Measurements from ENCODE around the gene BGN. TPM values are rescaled to one million over a fixed set of nuclear protein-coding genes. Genes with fewer than 3 reads are reported as not detected.

The BGN gene
- total RNA-seq, 1 donor from 2014 or later = 28.1 TPM

DNA sequence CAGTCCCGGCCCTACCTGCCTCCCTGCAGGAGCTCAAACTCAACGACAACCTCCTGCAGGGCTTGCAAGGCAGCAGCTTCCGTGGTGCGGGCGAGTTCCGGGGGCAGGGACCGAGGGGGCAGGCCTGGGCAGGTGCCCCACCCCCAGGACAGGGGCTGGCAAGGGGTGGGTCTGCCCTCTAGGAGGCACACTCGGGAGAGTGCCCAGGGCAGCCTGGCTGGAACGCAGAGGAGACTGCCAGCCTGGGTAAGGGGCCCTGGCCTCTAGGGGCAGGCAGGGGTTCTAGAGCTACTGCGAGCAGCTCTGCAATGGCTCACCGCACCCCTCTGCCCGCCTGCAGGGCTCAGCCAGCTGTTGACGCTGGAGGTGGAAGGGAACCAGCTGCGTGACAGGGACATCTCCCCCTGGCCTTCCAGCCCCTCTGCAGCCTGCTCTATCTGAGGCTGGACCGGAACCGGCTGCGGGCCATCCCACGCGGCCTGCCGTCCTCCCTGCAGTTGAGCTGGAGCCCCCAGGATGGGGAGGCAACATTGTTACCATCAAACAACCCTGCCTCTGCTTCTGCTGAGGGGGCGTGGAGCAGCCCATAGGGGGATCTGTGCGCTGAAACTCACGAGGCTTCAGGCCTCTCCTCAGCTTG is 12.3 kb upstream of the BGN start:
- no peak for DNase-seq

DNA sequence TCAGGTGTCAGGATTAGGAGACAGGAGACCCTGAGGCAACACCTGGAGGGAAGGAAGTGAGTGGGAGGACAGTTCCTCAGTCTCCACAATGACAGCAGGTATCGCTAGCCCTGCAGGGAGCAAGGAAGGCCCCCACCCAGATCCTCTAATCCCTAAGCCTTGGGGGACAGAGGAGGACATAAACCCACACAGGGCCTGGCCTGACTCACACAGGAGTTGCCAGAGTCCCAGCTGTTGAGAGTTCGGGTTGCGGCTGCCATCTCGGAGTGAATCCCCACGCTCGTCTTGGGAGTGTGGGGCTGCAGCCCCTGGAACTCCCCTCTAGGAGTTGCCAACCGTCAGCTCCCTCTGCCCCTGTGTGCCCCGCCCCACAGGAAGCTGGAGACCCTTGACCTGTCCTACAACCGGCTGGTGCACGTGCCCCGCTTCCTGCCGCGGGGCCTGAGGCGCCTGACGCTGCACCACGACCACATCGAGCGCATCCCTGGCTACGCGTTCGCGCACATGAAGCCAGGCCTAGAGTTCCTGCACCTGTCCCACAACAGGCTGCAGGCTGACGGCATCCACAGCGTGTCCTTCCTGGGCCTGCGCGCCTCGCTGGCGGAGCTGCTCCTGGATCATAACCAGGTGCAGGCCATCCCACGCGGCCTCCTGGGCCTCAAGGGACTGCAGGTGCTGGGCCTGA is 9.2 kb upstream of the BGN start:
- no peak for DNase-seq

DNA sequence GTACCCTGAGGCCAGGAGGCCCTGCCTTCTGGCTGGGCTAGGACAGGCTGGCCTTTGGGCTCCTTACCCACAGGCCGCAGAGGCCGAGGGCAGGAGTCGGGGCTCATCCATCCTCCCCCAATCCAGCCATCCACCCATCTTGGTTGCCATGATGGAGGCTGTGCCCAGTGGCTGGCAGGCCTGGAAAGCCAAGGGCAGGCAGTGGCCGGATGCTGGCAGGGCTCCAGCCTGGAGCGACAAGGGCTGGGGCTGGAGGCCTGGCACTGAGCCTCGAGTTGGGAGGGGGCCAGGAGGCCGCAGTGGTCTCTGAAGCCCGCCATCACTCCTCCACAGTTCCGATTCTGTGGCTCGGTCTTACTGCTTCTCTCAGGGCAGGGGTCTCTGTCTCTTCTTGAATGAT is 8.6 kb upstream of the BGN start:
- DNase-seq = no peak

DNA sequence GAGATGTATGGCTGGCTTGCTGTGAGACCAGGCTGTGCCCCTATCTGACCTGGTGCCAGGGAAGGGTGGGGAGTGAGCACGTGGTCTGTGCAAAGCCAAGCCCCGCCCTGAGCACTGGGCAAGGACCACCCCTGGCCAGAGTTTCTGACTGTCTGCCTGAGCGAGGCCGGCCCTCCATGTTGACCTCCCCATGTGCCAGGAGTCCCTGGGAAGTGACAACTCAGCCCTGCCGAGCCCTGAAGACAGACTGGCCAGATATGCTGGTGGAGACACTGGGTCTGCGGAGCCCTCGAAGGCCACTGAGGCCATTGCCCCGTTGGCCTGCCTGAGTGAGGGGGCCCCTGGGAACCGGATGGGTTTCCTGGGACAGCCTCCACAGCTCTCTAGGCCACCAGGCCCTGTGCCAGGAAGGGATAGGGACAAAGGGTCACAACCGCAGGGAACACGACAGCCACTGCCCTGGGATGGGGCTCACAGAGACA is 7.1 kb upstream of the BGN start:
- no peak for DNase-seq

DNA sequence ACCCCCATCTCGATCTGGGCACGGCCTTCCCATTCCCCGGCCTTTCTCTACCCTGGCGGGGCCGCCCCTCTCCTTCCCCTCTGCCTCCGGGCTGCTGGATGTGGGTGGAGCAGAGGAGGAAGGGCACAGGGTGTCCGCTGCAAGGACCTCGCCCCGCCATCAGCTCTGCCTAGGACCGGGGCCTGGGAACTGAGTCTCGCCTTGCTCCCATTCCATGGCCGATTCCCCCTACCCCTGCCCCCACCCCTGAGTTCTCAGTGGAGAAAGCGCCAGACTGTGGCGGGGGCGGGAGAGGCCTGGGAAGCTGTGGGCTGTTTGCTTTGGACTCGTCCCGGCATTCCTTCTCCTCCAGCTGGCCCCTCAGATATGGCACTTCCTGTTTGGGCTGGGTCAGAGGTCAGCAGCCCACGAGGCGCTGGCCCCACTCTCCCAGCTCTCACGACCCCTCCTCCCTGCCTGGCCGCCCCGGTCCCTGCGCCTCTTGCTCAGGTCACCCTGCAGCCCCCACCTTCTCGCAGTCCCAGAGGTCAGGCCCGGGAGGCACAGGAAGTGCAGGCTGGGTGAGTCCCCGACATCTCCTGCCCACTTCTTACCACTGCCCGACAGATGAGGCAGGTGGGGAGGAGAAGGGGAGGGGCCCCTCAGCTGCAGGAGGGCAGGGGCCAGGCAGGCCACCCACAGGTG is 6.4 kb upstream of the BGN start:
- DNase-seq = no peak

DNA sequence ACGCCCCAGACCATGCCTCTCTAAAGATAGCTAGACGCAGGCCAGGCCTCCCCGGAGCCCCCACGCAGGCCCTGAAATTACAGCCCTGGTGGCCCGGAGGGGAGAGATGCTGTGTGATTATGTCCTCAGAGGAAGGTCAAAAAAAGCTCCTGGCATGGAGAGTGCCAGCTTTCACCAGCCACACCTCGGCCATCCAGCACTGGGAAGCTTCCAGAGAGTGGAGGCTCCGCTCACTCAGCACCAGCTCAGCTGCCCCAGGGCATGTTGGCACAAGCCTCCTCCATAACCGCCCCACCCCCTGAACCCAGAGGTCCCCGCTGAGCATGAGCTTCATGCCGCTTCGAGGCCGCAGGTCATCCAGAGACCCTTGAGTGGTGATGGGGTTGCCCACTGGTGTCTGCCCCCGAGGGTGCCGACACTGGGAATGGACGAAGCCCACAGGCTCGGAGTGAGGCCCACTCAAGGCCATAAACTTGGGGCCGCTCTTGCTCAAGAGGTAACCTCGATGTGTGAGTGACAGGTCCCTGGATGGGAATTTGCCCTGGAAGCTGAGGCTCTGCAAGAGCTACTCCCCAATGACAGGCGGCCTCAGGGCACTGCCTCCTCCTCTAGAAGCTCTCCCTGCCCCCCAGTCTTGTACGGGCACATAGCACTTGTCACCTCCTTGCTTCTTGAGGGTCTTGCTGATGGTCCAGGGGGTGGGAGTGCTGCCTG is 4.4 kb upstream of the BGN start:
- DNase-seq = no peak

DNA sequence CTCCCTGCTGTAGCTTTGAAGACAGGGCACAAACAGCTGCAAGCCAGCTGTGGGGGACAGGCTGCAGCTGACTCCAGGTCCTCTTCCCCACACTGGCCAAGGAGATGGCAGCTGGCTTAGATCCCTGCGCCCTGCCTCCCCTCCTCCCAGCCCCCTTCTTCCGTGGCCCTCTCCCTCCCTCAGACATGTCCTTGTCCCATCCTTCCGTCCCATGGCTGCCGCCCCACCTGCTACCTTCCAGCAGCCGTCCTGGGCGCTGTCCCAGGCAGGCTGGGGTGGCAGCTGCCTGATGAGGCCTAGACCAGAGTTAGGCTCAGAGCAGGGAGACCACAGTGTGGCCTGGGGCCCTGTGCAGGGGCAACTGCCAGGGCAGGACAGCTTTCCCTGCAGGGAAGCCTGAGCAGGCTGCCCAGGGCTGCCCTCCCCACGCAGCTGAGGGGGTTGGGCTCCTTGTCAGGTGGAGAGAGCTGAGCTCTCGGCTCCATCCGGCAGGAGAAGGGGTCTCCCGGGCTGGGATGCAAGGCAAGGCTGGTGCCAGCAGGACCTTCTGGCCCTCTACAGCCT is 3.3 kb upstream of the BGN start:
- DNase-seq = no peak

DNA sequence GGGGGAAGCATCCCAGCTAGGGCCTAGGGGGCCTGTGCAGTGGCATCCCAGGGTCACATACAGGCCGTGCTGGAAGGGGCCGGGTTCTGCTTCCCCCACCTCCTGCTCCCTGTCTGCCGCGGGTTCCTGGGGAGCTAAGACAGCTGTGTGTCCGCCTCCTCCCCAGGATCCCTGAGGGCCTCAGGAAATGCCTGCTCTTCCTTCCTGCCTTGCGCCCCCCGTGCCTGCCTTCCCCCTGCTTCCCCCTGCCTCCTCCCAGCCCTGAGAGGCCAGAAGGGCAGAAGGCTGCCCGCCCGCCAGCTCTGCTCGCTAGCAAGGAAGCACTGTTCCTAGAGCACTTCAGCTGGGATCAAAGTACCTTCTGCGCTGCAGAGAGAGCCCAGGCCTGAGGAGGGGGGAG is 2.9 kb upstream of the BGN start:
- no peak for DNase-seq

DNA sequence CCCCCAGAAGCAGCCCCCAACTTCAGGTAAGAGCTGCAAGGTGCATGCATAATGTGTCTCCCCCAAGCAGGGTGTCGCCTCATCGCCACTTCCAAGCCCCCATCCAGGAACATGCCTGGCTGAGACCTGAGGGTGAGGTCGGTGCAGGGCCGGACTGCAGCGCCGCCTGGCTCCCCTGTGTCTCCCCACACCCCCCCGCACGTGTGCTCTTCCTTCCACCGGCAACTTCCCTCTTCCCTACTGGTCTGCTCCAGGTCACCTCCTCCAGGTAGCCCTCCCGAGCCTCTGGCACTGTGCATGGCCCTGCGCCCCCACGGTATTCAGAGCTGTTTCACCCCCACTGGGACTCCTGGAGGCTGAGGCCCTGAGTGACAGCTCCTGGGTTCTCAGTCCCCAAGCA is 2.2 kb upstream of the BGN start:
- no peak for DNase-seq

DNA sequence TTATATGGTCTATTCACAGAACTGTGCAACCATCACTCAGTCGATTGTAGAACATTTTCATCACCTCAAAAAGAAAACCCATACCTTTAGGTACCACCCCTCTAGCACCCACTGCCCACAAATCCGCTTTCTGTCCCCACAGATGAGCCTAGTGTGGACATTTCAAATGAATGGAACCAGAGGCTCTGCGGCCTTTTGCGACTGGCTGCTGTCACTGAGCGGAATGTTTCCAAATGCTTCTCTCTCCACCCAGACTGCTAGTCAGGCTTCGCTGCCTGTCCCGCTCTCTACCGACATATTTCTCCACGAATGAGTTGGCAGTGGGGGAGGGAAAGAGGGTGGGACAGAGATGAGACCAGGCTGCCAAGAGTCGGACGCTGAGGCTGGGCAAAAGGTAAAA is 1.7 kb upstream of the BGN start:
- no peak for DNase-seq

DNA sequence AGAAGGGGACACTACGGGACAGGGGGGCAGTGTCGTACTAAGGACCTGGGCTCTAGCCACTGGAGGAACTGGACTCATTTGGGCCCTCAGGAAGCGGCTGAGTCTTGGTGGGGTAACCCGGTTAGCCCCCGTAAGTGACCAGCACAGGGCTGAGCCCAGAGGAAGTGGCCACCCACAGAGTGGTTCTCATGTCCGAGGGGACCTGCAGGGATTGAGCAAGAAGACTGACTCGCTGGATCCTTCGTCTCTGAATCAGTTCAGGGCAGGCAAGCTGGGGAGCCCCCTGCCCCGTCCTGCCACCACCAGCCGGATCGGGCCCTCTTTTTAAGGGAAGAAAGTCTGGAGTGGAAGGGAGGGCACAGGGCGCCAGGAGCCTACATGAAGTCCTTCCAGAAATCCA is 719 bp upstream of the BGN start:
- DNase-seq = no peak

DNA sequence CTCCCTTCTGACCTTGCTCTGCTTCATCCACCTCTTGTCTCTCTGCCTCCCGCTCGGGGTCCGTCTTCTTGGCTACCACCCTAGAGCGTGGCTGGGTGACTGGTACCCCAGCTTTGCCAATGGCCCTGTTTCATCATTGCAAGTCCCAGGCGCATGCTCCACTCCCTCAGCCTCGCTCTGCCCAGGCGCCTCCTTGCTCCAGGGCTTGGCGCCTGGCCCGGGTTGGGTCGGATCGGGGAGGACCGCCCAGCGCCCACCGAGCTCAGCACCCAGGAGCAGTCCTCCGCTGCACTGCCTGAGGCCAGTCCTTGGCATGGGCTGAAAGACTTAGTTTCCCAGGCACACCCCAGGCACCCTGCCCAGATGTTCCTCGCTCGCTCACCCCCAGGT is 577 bp downstream of the BGN start:
- DNase-seq = no peak

DNA sequence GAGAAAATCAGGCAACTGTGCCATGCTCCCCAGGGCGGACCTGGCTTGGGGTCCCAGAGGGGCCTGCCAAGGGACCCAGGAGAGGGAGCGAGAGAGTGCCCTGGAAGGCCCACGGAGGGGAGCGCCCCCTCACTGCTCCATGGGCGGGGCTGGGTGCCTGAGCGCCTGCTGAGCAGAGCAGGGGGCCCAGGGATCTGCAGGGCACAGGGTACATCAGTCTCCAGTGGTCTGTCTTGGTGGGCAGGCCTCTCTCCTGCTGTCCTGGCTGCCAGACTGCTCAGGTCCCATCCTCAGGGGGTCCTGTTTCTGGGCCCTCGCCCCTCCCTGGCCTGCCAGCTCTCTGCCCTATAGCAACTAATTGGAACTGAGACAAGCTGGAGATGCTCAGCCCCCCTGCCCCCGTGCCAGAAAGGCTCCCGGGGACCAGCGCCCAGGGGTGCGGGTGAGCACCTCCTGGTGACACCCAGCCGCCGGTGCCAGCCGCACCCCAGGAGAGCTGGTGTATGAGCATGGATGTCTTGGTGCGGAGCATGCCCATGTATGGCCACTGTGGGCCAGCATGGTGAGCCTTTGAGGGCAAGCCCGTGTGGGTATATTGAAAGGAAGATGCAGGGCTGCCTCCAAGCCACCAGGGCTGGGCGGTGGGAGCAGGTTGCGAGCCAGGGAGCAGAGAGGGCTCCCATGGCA is 1.3 kb downstream of the BGN start:
- no peak for DNase-seq

DNA sequence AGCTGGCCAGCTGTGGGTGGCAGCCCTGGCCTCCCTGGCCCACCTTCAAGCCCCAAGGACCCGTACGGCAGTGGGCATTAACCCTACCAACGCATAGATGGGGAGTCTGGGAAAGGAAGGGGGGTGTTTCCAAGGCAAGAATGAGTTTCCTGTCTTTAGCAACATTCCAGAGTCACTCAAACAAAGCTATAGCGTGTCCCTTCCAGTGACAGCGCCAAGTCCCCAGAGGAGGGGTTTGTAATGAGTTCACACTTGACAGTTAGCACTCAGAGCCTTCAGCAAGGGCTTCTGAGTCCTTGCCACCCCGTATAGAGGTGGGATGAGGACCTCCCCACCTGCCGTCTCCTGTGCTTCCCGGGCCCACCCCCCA is 1.8 kb downstream of the BGN start:
- no peak for DNase-seq

DNA sequence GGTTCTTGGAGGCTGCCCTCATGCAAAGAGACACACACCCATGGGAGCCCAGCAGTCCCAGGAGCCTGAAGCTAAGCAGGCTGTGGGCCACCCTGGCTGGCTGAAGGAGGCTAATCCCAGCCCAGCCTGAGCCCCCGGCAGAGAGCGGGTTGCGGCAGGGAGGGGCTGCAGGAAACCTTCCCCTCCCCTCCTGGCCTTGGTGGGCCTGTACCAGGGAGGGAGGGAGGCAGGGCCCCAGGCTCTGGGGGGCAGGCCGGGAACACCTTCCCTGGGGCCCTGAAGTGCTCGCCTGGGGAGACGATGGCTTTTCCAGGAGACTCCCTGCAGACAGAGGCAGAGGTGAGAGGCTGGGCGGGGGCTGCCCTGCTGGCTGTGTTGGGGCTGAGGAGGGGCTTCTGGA is 3.7 kb downstream of the BGN start:
- DNase-seq = no peak

DNA sequence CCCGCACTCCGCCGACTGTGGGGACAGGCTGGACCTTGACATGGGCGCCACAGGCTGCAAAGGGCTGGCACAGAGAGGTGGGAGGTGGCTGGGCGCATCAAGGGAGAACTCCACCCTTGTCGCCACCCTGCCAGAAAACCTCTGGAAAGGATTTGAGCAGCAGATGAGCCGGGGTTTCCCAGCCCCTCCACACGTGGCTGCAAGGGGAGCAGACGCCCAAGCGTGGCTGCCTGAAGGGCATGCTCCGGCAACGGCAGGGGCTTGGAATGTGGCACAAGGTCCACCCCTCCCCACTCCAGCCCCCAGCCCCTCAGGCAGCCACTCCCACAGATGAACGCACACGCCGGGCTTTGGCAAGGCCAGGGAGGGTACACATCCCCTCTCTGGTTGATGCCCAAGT is 4.6 kb downstream of the BGN start:
- no peak for DNase-seq

DNA sequence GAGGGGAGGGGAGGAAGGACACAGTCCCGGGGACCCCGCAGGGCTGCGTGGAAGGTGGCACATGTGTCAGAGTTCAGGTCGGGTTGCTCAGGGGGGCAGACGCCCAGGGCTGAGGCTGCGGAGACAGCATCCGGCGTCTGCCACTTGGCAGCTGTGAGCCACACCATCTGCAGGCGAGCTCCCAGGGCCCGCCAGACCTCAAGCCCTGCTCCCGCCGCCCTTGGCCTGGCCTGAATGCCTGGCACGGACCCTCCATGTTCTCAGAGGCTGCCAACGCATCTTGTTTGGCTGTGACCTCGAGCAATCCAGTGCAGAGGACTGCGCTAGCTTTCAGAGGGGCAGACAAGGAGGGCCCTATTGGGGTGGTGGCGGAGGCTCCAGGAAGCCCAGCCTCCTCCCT is 5.1 kb downstream of the BGN start:
- DNase-seq = no peak

DNA sequence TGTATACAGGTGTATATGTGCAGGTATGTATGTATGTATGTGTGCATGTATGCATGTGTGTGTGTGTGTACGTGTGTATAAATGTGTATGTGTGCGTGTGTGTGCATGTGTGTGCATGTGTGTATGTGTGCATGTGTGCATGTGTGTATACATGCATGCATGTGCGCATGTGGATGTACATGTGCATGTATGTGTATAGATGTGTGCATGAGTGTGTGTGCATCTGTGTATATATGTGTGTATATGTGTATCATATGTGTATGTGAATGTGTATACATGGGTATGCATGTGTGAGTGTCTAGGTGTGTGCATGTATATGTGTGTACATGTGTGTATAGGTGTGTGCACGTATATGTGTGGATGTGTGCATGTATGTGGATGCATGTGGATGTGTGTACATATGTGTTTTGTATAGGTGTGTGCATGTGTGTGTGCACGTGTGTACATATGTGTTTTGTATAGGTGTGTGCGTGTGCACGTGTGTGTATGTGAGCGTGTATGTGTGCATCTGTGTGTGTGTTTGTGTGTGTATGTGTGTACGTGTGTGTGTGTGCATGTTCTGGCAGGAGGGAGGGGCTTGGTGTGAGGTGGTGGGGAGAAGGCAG is 6.0 kb downstream of the BGN start:
- DNase-seq = no peak

DNA sequence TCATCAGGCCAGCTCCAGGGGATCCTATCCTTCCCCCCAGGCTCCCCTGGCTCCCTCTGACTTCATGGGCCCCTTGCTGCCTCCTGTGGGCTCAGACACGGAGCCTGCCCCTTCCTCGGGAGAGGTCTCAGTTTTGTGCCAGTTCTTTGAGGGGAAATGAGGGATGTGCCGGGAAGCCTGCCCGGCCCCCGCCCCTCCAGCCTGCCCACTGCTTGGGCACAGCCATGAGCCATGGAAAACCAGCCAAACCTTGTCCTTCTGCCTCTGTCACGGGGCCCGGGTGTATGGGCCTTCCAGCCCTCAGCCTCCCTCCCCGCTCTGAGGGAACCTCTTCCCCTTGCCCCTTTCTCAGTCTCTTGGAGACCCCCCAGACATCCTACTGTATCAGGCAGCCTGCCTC is 6.8 kb downstream of the BGN start:
- DNase-seq = no peak

DNA sequence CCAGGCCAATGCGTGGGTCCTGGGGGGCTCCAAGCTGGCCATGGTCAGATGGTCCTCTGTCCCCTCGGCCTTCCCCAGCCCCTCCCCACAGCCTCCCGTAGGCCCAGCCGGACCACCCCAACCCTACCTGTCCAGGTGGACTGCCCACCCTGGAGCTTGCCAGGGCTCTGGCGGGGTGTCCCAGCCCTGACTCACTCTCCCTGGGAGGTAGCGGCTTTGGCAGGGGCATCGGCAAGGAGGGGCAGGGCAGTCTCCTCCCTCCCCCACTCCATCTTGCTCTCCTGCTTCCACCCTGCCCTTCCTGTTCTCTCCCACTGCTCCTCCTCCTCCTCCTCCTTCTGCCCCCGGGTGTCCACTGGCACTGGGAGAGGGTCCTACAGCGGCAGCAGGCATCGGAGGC is 7.4 kb downstream of the BGN start:
- DNase-seq = no peak

DNA sequence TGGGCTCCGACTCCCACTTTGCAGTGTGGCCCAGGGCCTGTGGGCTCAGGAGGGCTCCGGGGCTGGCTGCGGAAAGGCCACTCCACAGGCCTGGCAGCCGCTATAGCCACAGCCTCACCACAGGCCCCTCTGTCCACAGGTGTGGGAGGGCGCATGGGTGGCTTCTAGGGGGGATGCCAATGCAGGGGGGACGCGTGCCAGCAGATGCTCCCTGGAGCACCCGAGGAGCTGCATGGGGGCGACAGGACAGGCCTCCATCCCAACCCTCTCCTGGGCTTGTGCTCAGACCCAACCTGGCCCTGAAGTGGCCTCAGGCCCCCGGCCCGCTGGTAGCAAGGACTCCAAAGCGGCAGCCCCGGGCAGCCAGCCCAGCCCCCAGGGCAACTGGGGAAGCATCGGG is 8.0 kb downstream of the BGN start:
- no peak for DNase-seq

DNA sequence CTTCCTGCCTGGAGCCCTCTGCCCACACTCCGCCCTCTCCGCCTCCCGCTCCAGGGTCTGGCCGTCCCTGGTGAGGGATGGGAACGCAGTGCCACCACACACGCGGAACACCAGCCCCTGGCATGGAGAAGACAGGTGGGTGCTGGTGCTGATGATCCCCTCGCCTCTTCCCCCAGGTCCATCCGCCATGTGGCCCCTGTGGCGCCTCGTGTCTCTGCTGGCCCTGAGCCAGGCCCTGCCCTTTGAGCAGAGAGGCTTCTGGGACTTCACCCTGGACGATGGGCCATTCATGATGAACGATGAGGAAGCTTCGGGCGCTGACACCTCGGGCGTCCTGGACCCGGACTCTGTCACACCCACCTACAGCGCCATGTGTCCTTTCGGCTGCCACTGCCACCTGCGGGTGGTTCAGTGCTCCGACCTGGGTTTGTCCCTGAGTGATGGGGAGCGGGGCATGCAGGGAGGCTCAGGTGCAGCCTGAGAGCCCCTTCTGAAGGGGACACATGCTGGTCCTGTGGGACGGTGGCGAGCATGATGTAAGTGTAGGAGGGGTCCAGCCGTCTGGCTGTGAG is 9.8 kb downstream of the BGN start:
- DNase-seq = no peak

All from skin of body (tissue), 2 donors.